IPS-20b (cell line): ENCODE results near the gene CHI3L1.

Source experiments
- H3K27ac ChIP-seq: one replicate; pipeline ENCODE4 v1.5.1; 2013; ENCODE audit warnings: low read length
- H3K27me3 ChIP-seq: 2 replicates; pipeline ENCODE4 v1.6.1; 2013; ENCODE audit warnings: mild to moderate bottlenecking, low read length, inconsistent platforms; ENCODE audit not compliant: insufficient read depth
- H3K36me3 ChIP-seq: 2 replicates; pipeline ENCODE4 v1.6.1; 2013; ENCODE audit warnings: low read depth, mild to moderate bottlenecking, inconsistent platforms, low read length, moderate library complexity; ENCODE audit not compliant: insufficient read depth
- H3K4me1 ChIP-seq: 2 replicates; pipeline ENCODE4 v1.6.1; 2013; ENCODE audit warnings: mild to moderate bottlenecking, control low read depth, inconsistent platforms, low read length, moderate library complexity; ENCODE audit not compliant: insufficient read depth
- H3K4me3 ChIP-seq: 2 replicates; pipeline ENCODE4 v1.5.1; 2013; ENCODE audit warnings: mild to moderate bottlenecking, low read length, inconsistent platforms
- H3K9ac ChIP-seq: 2 replicates; pipeline ENCODE4 v1.6.1; 2013; ENCODE audit warnings: low read depth, mild to moderate bottlenecking, inconsistent platforms, low read length, moderate library complexity
- H3K9me3 ChIP-seq: 2 replicates; pipeline ENCODE4 v1.6.1; 2013; ENCODE audit warnings: mild to moderate bottlenecking, low read depth, low read length, inconsistent platforms; ENCODE audit not compliant: insufficient read depth

CHI3L1 gene

GRCh38 chr1:203145321-203146041, 41.0 kb downstream of the CHI3L1 start:
- H3K4me3 ChIP-seq, result no peak overlapping the region
- H3K36me3 ChIP-seq, result no peaks in the 10 kb centered on the region
- no peak overlapping the region for H3K27ac ChIP-seq
- peaks cover 21% of the 10 kb centered on the region for H3K4me1 ChIP-seq
- no peaks in the 10 kb centered on the region for H3K9me3 ChIP-seq
- H3K9ac ChIP-seq, result no peak overlapping the region
- no peaks in the 10 kb centered on the region for H3K27me3 ChIP-seq

- Histone ChIP-seq H3K27me3 (no peaks in the 10 kb centered on the region), H3K9ac (no peak overlapping the region), H3K4me1 (peaks cover 24% of the 10 kb centered on the region), H3K9me3 (no peaks in the 10 kb centered on the region), H3K4me3 (no peak overlapping the region), H3K27ac (no peak overlapping the region), H3K36me3 (no peaks in the 10 kb centered on the region)
Measured at GRCh38 chr1:203144661-203145060, 41.8 kb downstream of the CHI3L1 start.

- no peaks in the 10 kb centered on the region for H3K36me3 ChIP-seq
- H3K9me3 ChIP-seq, result no peaks in the 10 kb centered on the region
- H3K4me1 ChIP-seq, result peaks cover 24% of the 10 kb centered on the region
- no peak overlapping the region for H3K27ac ChIP-seq
- H3K27me3 ChIP-seq, result no peaks in the 10 kb centered on the region
- no peak overlapping the region for H3K4me3 ChIP-seq
- no peak overlapping the region for H3K9ac ChIP-seq
Measured at GRCh38 chr1:203143641-203144040, 42.9 kb downstream of the CHI3L1 start.

GRCh38 chr1:203142684-203143408, 43.7 kb downstream of the CHI3L1 start:
- no peak overlapping the region for H3K4me3 ChIP-seq
- H3K4me1 ChIP-seq, result peaks cover 20% of the 10 kb centered on the region
- no peaks in the 10 kb centered on the region for H3K27me3 ChIP-seq
- H3K9me3 ChIP-seq, result no peaks in the 10 kb centered on the region
- H3K36me3 ChIP-seq, result no peaks in the 10 kb centered on the region
- no peak overlapping the region for H3K27ac ChIP-seq
- H3K9ac ChIP-seq, result no peak overlapping the region

- peaks cover 13% of the 10 kb centered on the region for H3K4me1 ChIP-seq
- no peak overlapping the region for H3K4me3 ChIP-seq
- no peak overlapping the region for H3K27ac ChIP-seq
- no peak overlapping the region for H3K9ac ChIP-seq
- H3K9me3 ChIP-seq, result no peaks in the 10 kb centered on the region
- H3K36me3 ChIP-seq, result no peaks in the 10 kb centered on the region
- H3K27me3 ChIP-seq, result no peaks in the 10 kb centered on the region
Measured at GRCh38 chr1:203142124-203142523, 44.4 kb downstream of the CHI3L1 start.

- Histone ChIP-seq H3K27ac (no peak overlapping the region), H3K9me3 (no peaks in the 10 kb centered on the region), H3K27me3 (no peaks in the 10 kb centered on the region), H3K4me1 (peaks cover 8% of the 10 kb centered on the region; the same call in 1 of the 2 replicates), H3K36me3 (no peaks in the 10 kb centered on the region), H3K9ac (no peak overlapping the region), H3K4me3 (no peak overlapping the region)
Measured at GRCh38 chr1:203140743-203141520, 45.6 kb downstream of the CHI3L1 start.

GRCh38 chr1:203139976-203140475, 46.5 kb downstream of the CHI3L1 start:
- no peak overlapping the region for H3K4me3 ChIP-seq
- no peak overlapping the region for H3K27ac ChIP-seq
- no peak overlapping the region for H3K9ac ChIP-seq
- peaks cover 8% of the 10 kb centered on the region; the same call in 1 of the 2 replicates for H3K4me1 ChIP-seq
- H3K9me3 ChIP-seq, result no peaks in the 10 kb centered on the region
- H3K27me3 ChIP-seq, result no peaks in the 10 kb centered on the region
- H3K36me3 ChIP-seq, result no peaks in the 10 kb centered on the region

- Histone ChIP-seq H3K4me3 (no peak overlapping the region), H3K9me3 (no peaks in the 10 kb centered on the region), H3K4me1 (peaks cover 8% of the 10 kb centered on the region; the same call in 1 of the 2 replicates), H3K27ac (no peak overlapping the region), H3K9ac (no peak overlapping the region), H3K36me3 (no peaks in the 10 kb centered on the region), H3K27me3 (no peaks in the 10 kb centered on the region)
Measured at GRCh38 chr1:203138066-203138465, 48.4 kb downstream of the CHI3L1 start.

- Histone ChIP-seq H3K27me3 (no peaks in the 10 kb centered on the region), H3K9ac (no peak overlapping the region), H3K4me1 (peaks cover 8% of the 10 kb centered on the region; the same call in 1 of the 2 replicates), H3K9me3 (no peaks in the 10 kb centered on the region), H3K27ac (no peak overlapping the region), H3K36me3 (no peaks in the 10 kb centered on the region), H3K4me3 (no peak overlapping the region)
Measured at GRCh38 chr1:203137324-203137723, 49.2 kb downstream of the CHI3L1 start.

- H3K9me3 ChIP-seq, result no peaks in the 10 kb centered on the region
- H3K9ac ChIP-seq, result no peak overlapping the region
- no peak overlapping the region for H3K4me3 ChIP-seq
- H3K4me1 ChIP-seq, result peaks cover 8% of the 10 kb centered on the region; the same call in 1 of the 2 replicates
- no peaks in the 10 kb centered on the region for H3K36me3 ChIP-seq
- no peaks in the 10 kb centered on the region for H3K27me3 ChIP-seq
- no peak overlapping the region for H3K27ac ChIP-seq
Measured at GRCh38 chr1:203136409-203137042, 50.0 kb downstream of the CHI3L1 start.

- no peaks in the 10 kb centered on the region for H3K36me3 ChIP-seq
- no peak overlapping the region for H3K9ac ChIP-seq
- H3K9me3 ChIP-seq, result no peaks in the 10 kb centered on the region
- no peak overlapping the region for H3K4me3 ChIP-seq
- H3K4me1 ChIP-seq, result peaks cover 6% of the 10 kb centered on the region; the same call in 1 of the 2 replicates
- no peaks in the 10 kb centered on the region for H3K27me3 ChIP-seq
- no peak overlapping the region for H3K27ac ChIP-seq
Measured at GRCh38 chr1:203135636-203136305, 50.7 kb downstream of the CHI3L1 start.
